Colonic mucosa (tissue), 4 donors: Measurements from ENCODE around the gene MEIS2. TPM values are rescaled to one million over a fixed set of nuclear protein-coding genes. Genes with fewer than 3 reads are reported as not detected.

ENCODE experiments used
- DNase-seq: peaks from one replicate; pipeline ENCODE4 v3.0.0-alpha.2; 2020
- H3K27ac ChIP-seq: fragments of 200-600 bp; one replicate; pipeline ENCODE4 v1.8.0; 2021
- H3K27me3 ChIP-seq: fragments of 200-600 bp; one replicate; pipeline ENCODE4 v1.8.0; 2021
- H3K36me3 ChIP-seq: fragments of 200-600 bp; one replicate; pipeline ENCODE4 v1.8.0; 2021
- H3K4me1 ChIP-seq: fragments of 200-600 bp; one replicate; pipeline ENCODE4 v1.8.0; 2021; ENCODE audit warnings: mild to moderate bottlenecking
- H3K4me3 ChIP-seq: fragments of 200-600 bp; one replicate; pipeline ENCODE4 v1.8.0; 2021
- H3K9ac ChIP-seq, 2 donors: one replicate each; pipeline ENCODE4 v1.7.0; 2013; ENCODE audit warnings: control low read depth in 2 of 2, low read depth in 2 of 2, low read length in 2 of 2
- H3K9me3 ChIP-seq: fragments of 200-600 bp; one replicate; pipeline ENCODE4 v1.8.0; 2021
- CTCF ChIP-seq: fragments of 200-600 bp; IDR thresholded peaks from one replicate; pipeline ENCODE4 v1.8.0; 2022; ENCODE audit warnings: antibody characterized with exemption, mild to moderate bottlenecking
- intact Hi-C: fragments of 100-400 bp; cut with DNase I; formaldehyde crosslinking; loops from one replicate; pipeline ENCODE4 v1.14.1; 2022
- total RNA-seq, 2 donors: library from RNA; stranded (reverse); fragmentation: NEBNext Ultra II Directional in 1 of 2; extraction: Animal tissue kit (Norgen Biotek cat#: 25700) in 1 of 2; gene quantifications; one replicate each; pipeline ENCODE4 v1.2.1, GENCODE V29; 2021
- donor health status: healthy.
- donor health status: DM: no; HTN: no; CAD: no.
- donor health status: DM: no; HTN: no; CAD: no.

Gene MEIS2
- total RNA-seq, 2 donors from 2014 or later: 1.7 to 7.6 TPM

GRCh38 chr15:37002041-37002672 is 98.2 kb downstream of the MEIS2 start:
- Histone ChIP-seq H3K27ac (no peak overlapping the region), H3K9ac (no peak overlapping the region), H3K36me3 (no peaks in the 10 kb centered on the region), H3K4me3 (no peak overlapping the region), H3K27me3 (no peaks in the 10 kb centered on the region), H3K9me3 (no peaks in the 10 kb centered on the region), H3K4me1 (no peaks in the 10 kb centered on the region)
- DNase-seq: no peak
- TF ChIP-seq CTCF: no peak
- intact Hi-C loops: no loop called here

- H3K27ac ChIP-seq: no peak overlapping the region
- intact Hi-C loops: no loop called here
- no peak overlapping the region for H3K9ac ChIP-seq
- no peak overlapping the region for H3K4me3 ChIP-seq
- H3K36me3 ChIP-seq: no peaks in the 10 kb centered on the region
- TF ChIP-seq CTCF: no peak
- no peaks in the 10 kb centered on the region for H3K4me1 ChIP-seq
- no peaks in the 10 kb centered on the region for H3K27me3 ChIP-seq
- no peaks in the 10 kb centered on the region for H3K9me3 ChIP-seq
- no peak for DNase-seq
These were observed 98.9 kb downstream of the MEIS2 start for GRCh38 chr15:37001417-37001816.

GRCh38 chr15:36999778-37000177 is 100.6 kb downstream of the MEIS2 start:
- no peak overlapping the region for H3K4me3 ChIP-seq
- no peaks in the 10 kb centered on the region for H3K4me1 ChIP-seq
- TF ChIP-seq CTCF: no peak
- no peaks in the 10 kb centered on the region for H3K9me3 ChIP-seq
- intact Hi-C loops: no loop called here
- H3K36me3 ChIP-seq: no peaks in the 10 kb centered on the region
- no peak overlapping the region for H3K27ac ChIP-seq
- H3K9ac ChIP-seq: no peak overlapping the region
- DNase-seq: no peak
- no peaks in the 10 kb centered on the region for H3K27me3 ChIP-seq

GRCh38 chr15:36996538-36997181 is 103.7 kb downstream of the MEIS2 start:
- H3K9me3 ChIP-seq: no peaks in the 10 kb centered on the region
- H3K36me3 ChIP-seq: no peaks in the 10 kb centered on the region
- no peak for DNase-seq
- no peaks in the 10 kb centered on the region for H3K4me1 ChIP-seq
- no peaks in the 10 kb centered on the region for H3K27me3 ChIP-seq
- intact Hi-C loops: no loop called here
- no peak overlapping the region for H3K27ac ChIP-seq
- H3K9ac ChIP-seq: no peak overlapping the region
- no peak overlapping the region for H3K4me3 ChIP-seq
- no peak for TF ChIP-seq CTCF

GRCh38 chr15:36996121-36996520 is 104.2 kb downstream of the MEIS2 start:
- no peaks in the 10 kb centered on the region for H3K36me3 ChIP-seq
- H3K27me3 ChIP-seq: no peaks in the 10 kb centered on the region
- H3K4me1 ChIP-seq: no peaks in the 10 kb centered on the region
- TF ChIP-seq CTCF: no peak
- no peak overlapping the region for H3K4me3 ChIP-seq
- H3K9me3 ChIP-seq: no peaks in the 10 kb centered on the region
- no peak for DNase-seq
- H3K27ac ChIP-seq: no peak overlapping the region
- intact Hi-C loops: no loop called here
- no peak overlapping the region for H3K9ac ChIP-seq
